ENCODE results near the gene FCHO2. TPM values are rescaled to one million over a fixed set of nuclear protein-coding genes. Genes with fewer than 3 reads are reported as not detected.

Gene FCHO2
- total and polyA plus RNA-seq, 2 of the 8 experiments (the other 6 are each of a cell fraction or from before 2014, with no cell fraction given): 4.3 to 15.7 TPM

GRCh38 chr5:73119451-73120157, 163.8 kb downstream of the FCHO2 start:
- no peak overlapping the region for H3K27ac ChIP-seq (ENCODE audit: low read depth, low read length)
- CTCF ChIA-PET (ENCODE audit: partially characterized antibody): interaction anchor here (1.2 to 1.8 kb wide), 5 partner anchors 13 to 99 kb away, joined by 3 to 4 read pairs (median 4); no protein-coding TSS in a partner anchor
- TF ChIP-seq CREB1 (IDR thresholded peaks at IDR 0.05) (no peak), RBBP5 (IDR thresholded peaks at IDR 0.05; ENCODE audit: borderline replicate concordance, low read depth, low read length) (peak; percentile 49; the same call in 1 of the 2 replicates), MAX (IDR thresholded peaks at IDR 0.05) (peak; percentile 79), NRF1 (IDR thresholded peaks at IDR 0.05; ENCODE audit: low read depth, low read length) (no peak), BCL11A (IDR thresholded peaks at IDR 0.05; ENCODE audit: low read depth in 2 of 2, low read length in 2 of 2) (no peak), KDM5A (IDR thresholded peaks at IDR 0.05; ENCODE audit: low read length) (no peak), CEBPB (IDR thresholded peaks at IDR 0.05; ENCODE audit: low read depth, low read length) (no peak)

More at GRCh38 chr5:73119451-73120157, 163.8 kb downstream of the FCHO2 start:
- Histone ChIP-seq H2BK20ac (ENCODE audit: low read length) (0 out of 2 replicates have a peak overlapping the region, but pooled peaks have one; percentile 61), H3K56ac (replicated peaks; ENCODE audit: insufficient read length, low read depth, low read length) (no peak overlapping the region), H2AFZ (ENCODE audit: low read length) (peak overlapping the region; percentile 37; the same call in 1 of the 2 replicates), H3K23ac (ENCODE audit: insufficient read length) (no peak overlapping the region), H3K18ac (ENCODE audit: extremely low read depth, low read length) (peak overlapping the region; percentile 78; the same call in 1 of the 2 replicates), H2BK15ac (ENCODE audit: low read length) (peak overlapping the region; percentile 61; the same call in 1 of the 2 replicates), H3K14ac (ENCODE audit: insufficient read length) (no peak overlapping the region), H2AK5ac (ENCODE audit: low read depth, low read length) (no peak overlapping the region; the same call in 1 of the 2 replicates), H4K8ac (ENCODE audit: extremely low read depth, insufficient read depth, low read length) (peak overlapping the region; percentile 63; the same call in 1 of the 2 replicates), H3K4ac (replicated peaks; ENCODE audit: insufficient read length, low read depth, low read length) (peak overlapping the region; percentile 62), H3K36me3 (ENCODE audit: control insufficient read depth in 2 of 4, insufficient read depth in 4 of 4, low read length in 3 of 4) (no peaks in the 10 kb centered on the region), H3K23me2 (ENCODE audit: low read depth, low read length) (peaks cover 12% of the 10 kb centered on the region), H3K4me2 (ENCODE audit: insufficient read depth in 1 of 2, low read depth in 2 of 2, low read length in 2 of 2) (peak overlapping the region; percentile 96), H3K79me1 (ENCODE audit: low read depth, low read length) (no peaks in the 10 kb centered on the region), H4K5ac (ENCODE audit: insufficient read length, low read depth, low read length) (no peak overlapping the region), H3K79me2 (ENCODE audit: control insufficient read depth in 1 of 2, insufficient read depth in 2 of 2, low read length in 2 of 2) (no peaks in the 10 kb centered on the region), H3K27me3 (replicated peaks in 1 of 4; ENCODE audit: control insufficient read depth in 3 of 4, extremely low read depth in 1 of 4, insufficient read depth in 3 of 4, low read length in 3 of 4) (peaks cover 0 to 43% (median 31%) of the 10 kb centered on the region in 4 experiments; a peak in 6 of 7 replicates), H3K4me1 (replicated peaks in 1 of 4; ENCODE audit: control insufficient read depth in 3 of 4, insufficient read depth in 4 of 4, low read length in 3 of 4) (peaks cover 0 to 3% (median 1%) of the 10 kb centered on the region in 4 experiments; a peak in 5 of 7 replicates), H3K9ac (replicated peaks in 1 of 4; ENCODE audit: extremely low read depth in 1 of 4, low read depth in 3 of 4, low read length in 3 of 4) (no peak overlapping the region), H4K20me1 (replicated peaks in 1 of 2; ENCODE audit: control insufficient read depth in 1 of 2, insufficient read depth in 2 of 2, low read length in 2 of 2) (no peaks in the 10 kb centered on the region), H2BK12ac (ENCODE audit: low read depth, low read length) (peak overlapping the region; percentile 77; the same call in 1 of the 2 replicates), H2BK120ac (replicated peaks; ENCODE audit: low read depth, low read length) (no peak overlapping the region), H2BK5ac (ENCODE audit: low read depth, low read length) (no peak overlapping the region), H3K9me3 (ENCODE audit: insufficient read depth in 2 of 2, low read depth in 1 of 2, low read length in 1 of 2) (no peaks in the 10 kb centered on the region), H3K4me3 (ENCODE audit: extremely low read depth in 1 of 4, insufficient read depth in 2 of 4, low read depth in 3 of 4, low read length in 4 of 4) (peak overlapping the region; percentile 52 to 87 (median 58)), H4K91ac (replicated peaks; ENCODE audit: insufficient read length, low read length) (peak overlapping the region; percentile 71)
- FAIRE-seq: no peak
- peak in 1 of 2 experiments; percentile 74 for DNase-seq (ENCODE audit: low read depth in 1 of 2, low spot score in 2 of 2)
- POLR2A ChIA-PET (ENCODE audit: partially characterized antibody): interaction anchor here (1.0 to 1.8 kb wide), 4 partner anchors 16 to 164 kb away, joined by 3 to 7 read pairs (median 4); partner anchors contain the start of gene FCHO2
- 19% methylated on average over 33 of the region's 40 CpGs; no CpG with 5 or more reads in 1 of the 2 experiments for WGBS, 2 experiments (ENCODE audit: extremely low coverage in 1 of 2, insufficient coverage in 1 of 2, insufficient read length in 1 of 2, insufficient replicate concordance in 2 of 2, low coverage in 1 of 2, low lambda C conversion rate in 2 of 2, missing lambda C conversion rate in 1 of 2)
